ENCODE results near the gene ALKBH6.

GRCh38 chr19:36030264-36031148, 16.5 kb upstream of the ALKBH6 start:
- TF ChIP-seq CTCF (conservative IDR thresholded peaks at IDR 0.05; ENCODE audit: low read length) (no peak), EZH2phosphoT487 (IDR thresholded peaks at IDR 0.05; ENCODE audit: borderline replicate concordance, low read depth, low read length) (no peak)
